Muscle layer of duodenum (tissue), 2 donors: ENCODE results near the gene NRP2.

Experiments used
- H3K27ac ChIP-seq: one replicate; pipeline ENCODE4 v1.7.0; 2013; ENCODE audit warnings: mild to moderate bottlenecking, low read length
- H3K27me3 ChIP-seq: one replicate; pipeline ENCODE4 v1.7.0; 2013; ENCODE audit warnings: low read depth, mild to moderate bottlenecking, control low read depth, low read length
- H3K36me3 ChIP-seq, 2 donors: one replicate each; pipeline ENCODE4 v1.7.0; 2013; ENCODE audit warnings: low read length in 2 of 2, control low read depth in 1 of 2, mild to moderate bottlenecking in 1 of 2; ENCODE audit not compliant: insufficient read depth in 2 of 2, control insufficient read depth in 1 of 2
- H3K4me1 ChIP-seq, 2 donors: one replicate each; pipeline ENCODE4 v1.7.0; 2013; ENCODE audit warnings: low read length in 2 of 2, mild to moderate bottlenecking in 2 of 2, control low read depth in 1 of 2, moderate library complexity in 1 of 2; ENCODE audit not compliant: insufficient read depth in 2 of 2, control insufficient read depth in 1 of 2
- H3K4me3 ChIP-seq, 2 donors: one replicate each; pipeline ENCODE4 v1.7.0; 2013; ENCODE audit warnings: low read length in 2 of 2, low read depth in 1 of 2, mild to moderate bottlenecking in 1 of 2
- H3K9me3 ChIP-seq, 2 donors: one replicate each; pipeline ENCODE4 v1.7.0; 2013; ENCODE audit warnings: low read length in 2 of 2, control low read depth in 1 of 2, mild to moderate bottlenecking in 1 of 2; ENCODE audit not compliant: control insufficient read depth in 1 of 2
- donor health status: healthy.

The NRP2 gene

DNA sequence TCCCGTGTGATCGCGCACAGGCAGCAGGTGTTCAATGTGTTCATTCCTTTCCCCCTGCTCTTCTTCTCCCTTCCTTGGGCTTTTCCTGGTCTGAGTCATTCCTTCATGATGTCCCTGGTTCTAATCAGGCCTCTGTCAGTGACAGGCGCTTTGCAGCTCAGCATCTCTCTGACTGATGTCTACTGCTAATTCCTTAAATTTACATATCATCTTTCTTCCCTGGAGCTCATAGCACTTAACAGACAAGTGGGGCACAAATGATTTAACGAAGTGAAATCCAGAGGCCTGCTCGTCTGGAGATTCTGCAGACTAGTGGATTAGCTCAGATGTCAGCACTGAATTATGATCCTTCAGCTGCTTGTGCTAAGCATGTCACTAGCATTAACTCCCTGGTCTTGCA lies 77.9 kb downstream of the NRP2 start:
- peaks cover 4 to 63% of the 10 kb centered on the region in 2 donors for H3K4me1 ChIP-seq
- H3K27ac ChIP-seq: peak overlapping the region; percentile 65
- H3K36me3 ChIP-seq: peaks cover 3 to 13% of the 10 kb centered on the region in 2 donors
- H3K9me3 ChIP-seq: no peaks in the 10 kb centered on the region
- no peaks in the 10 kb centered on the region for H3K27me3 ChIP-seq
- H3K4me3 ChIP-seq: no peak overlapping the region

DNA sequence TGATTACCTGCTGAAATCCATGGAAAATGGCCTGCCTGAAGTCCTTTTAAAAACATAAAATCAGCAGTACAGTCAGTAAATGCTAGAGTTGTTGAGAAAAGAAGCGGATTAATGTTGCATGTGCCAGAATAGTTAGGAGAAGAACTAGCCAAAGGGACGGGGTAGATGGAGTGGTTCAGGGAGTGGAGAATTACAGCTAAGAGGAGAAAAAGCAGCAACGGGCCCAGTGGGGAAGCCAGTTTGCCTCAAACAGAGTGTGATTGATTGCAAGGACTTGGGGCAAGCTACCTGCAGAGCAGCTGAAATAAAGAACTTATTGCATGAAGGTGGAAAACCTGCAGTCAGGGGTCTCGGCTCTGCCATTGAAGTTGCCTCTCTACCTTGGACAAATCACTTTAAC lies 79.1 kb downstream of the NRP2 start:
- Histone ChIP-seq H3K4me1 (peaks cover 0 to 65% of the 10 kb centered on the region in 2 donors), H3K9me3 (no peaks in the 10 kb centered on the region), H3K27me3 (no peaks in the 10 kb centered on the region), H3K4me3 (no peak overlapping the region), H3K36me3 (peaks cover 8 to 14% of the 10 kb centered on the region in 2 donors), H3K27ac (no peak overlapping the region)

DNA sequence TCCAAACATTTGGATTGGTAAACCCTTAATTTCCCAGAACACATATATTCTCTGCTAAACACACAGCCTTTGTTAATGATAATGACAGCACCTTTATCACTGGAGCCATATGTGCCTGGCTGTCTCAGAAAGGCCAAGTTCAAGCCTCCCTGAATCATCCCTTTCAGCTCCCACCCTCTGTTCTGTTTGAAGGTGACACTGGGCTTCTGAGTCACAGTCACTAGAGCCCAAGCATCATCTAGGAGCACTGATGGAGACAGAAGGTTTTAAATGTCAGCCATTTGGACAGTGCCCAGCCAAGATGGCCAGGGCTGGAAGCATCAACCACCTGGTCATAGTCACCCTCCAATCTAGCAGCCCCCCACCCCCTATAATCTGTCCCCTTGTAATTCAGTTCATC lies 80.6 kb downstream of the NRP2 start:
- Histone ChIP-seq H3K27ac (peak overlapping the region; percentile 71), H3K36me3 (peaks cover 14 to 19% of the 10 kb centered on the region in 2 donors), H3K4me1 (peaks cover 5 to 70% of the 10 kb centered on the region in 2 donors), H3K27me3 (no peaks in the 10 kb centered on the region), H3K9me3 (no peaks in the 10 kb centered on the region), H3K4me3 (peak overlapping the region in 1 of 2 donors; percentile 47)

DNA sequence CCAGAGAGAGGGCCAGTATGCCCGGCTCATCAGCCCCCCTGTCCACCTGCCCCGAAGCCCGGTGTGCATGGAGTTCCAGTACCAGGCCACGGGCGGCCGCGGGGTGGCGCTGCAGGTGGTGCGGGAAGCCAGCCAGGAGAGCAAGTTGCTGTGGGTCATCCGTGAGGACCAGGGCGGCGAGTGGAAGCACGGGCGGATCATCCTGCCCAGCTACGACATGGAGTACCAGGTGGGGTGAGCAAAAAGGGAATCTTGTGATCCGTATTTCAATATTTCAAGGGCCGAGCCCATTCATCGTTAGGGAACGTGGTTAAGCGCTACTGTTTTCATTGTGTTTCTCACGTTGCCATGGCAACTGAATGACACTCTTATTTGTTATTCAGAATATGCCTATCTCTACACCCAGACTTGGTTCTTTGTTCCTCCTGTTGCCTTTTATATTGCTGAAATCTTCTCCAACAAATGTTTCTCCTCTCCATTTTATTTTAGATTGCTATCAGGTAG lies 81.5 kb downstream of the NRP2 start:
- Histone ChIP-seq H3K9me3 (no peaks in the 10 kb centered on the region), H3K36me3 (peaks cover 20 to 23% of the 10 kb centered on the region in 2 donors), H3K4me3 (peak overlapping the region in 1 of 2 donors; percentile 47), H3K27me3 (no peaks in the 10 kb centered on the region), H3K4me1 (peaks cover 5 to 78% of the 10 kb centered on the region in 2 donors), H3K27ac (peak overlapping the region; percentile 71)

DNA sequence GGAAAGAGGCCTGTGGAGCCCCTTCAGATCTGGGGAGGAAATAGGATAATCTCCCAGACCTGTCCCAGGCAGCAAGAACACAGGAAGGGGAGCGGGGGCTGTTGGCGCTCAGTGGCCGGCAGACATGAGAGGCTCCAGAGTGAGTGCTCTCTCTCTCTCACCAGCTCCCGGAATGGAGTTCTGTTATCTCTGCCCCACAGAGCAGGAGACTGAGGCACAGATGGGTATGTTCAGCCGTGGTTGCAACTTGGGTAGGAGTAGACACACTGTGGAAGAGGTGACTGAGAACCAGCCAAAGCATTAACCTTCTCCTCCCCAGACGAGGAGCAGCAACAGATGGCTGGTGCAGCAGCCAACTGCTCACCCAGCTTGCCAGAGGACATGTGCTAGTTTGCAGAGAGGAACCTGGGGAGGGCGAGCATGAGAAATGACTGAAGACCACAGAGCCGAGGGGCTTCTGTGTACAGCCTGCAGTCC lies 82.0 kb downstream of the NRP2 start:
- Histone ChIP-seq H3K4me1 (peaks cover 5 to 82% of the 10 kb centered on the region in 2 donors), H3K27ac (peak overlapping the region; percentile 71), H3K27me3 (no peaks in the 10 kb centered on the region), H3K36me3 (peaks cover 20 to 25% of the 10 kb centered on the region in 2 donors), H3K9me3 (no peaks in the 10 kb centered on the region), H3K4me3 (peak overlapping the region in 1 of 2 donors; percentile 47)

DNA sequence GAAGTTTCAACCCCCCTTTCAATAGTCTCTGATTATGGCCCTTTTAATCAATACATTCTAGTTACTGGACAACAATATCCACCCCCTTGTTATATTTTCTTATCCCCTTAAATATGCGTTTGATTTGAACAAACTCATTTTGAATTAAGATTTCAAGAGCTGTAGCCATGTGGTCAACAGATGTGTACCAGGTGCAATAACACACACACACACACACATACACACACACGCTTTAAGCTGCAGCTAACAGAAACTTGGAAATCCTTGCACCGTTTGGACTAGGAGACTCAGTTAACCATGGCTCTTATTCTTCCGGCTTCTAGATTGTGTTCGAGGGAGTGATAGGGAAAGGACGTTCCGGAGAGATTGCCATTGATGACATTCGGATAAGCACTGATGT lies 82.8 kb downstream of the NRP2 start:
- H3K4me3 ChIP-seq: no peak overlapping the region
- H3K9me3 ChIP-seq: no peaks in the 10 kb centered on the region
- no peaks in the 10 kb centered on the region for H3K27me3 ChIP-seq
- H3K36me3 ChIP-seq: peaks cover 20 to 25% of the 10 kb centered on the region in 2 donors
- peaks cover 9 to 78% of the 10 kb centered on the region in 2 donors for H3K4me1 ChIP-seq
- H3K27ac ChIP-seq: no peak overlapping the region

DNA sequence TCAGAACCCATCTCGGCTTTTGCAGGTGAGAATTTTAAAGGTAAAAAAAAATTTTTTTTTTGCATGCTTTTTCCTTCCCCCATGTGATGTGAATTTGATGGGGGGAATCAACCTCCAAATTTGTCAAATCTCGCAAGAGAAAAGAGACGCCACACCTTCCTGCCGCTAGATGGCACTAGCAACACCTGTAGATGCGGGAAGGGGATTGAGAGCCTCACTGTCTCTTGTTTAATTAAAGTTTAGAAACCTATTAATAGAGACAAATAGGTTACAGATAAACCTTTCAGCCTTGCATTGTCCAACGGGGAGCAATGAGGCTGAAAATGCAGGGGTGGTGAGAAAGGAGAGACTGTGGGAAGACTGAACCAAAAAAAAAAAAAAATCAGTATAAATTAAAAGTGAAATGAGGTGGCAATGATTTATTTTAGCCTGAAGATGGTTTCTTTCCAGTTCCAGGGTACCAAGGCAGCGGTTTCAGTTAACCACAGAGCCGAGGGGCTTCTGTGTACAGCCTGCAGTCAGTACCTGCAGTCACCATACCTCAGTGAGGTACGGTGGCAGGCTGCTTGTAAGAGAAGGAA lies 84.6 kb downstream of the NRP2 start:
- Histone ChIP-seq H3K9me3 (no peaks in the 10 kb centered on the region), H3K27ac (no peak overlapping the region), H3K36me3 (peaks cover 11 to 25% of the 10 kb centered on the region in 2 donors), H3K4me1 (peaks cover 9 to 85% of the 10 kb centered on the region in 2 donors), H3K4me3 (no peak overlapping the region), H3K27me3 (no peaks in the 10 kb centered on the region)

DNA sequence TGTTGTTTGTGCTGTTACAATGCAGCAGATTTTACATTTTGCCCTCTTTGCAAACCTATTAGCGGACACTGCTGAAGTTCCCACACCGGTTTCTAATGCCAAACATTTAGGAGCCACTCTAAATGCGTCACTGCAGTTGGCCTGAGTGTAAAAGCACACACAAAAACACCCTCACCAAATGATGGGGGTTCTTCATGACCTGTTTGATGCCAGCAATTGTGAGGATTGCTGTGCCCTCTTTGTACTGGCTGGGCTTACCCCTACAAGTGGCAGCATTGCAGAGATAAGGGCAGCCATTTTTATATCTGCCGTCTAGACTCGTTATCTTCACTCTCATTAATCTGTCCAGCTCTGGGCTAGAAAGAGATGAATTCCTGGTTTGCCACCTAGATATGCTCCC lies 85.3 kb downstream of the NRP2 start:
- H3K27me3 ChIP-seq: no peaks in the 10 kb centered on the region
- H3K4me1 ChIP-seq: peaks cover 9 to 88% of the 10 kb centered on the region in 2 donors
- H3K27ac ChIP-seq: peak overlapping the region; percentile 53
- H3K9me3 ChIP-seq: no peaks in the 10 kb centered on the region
- no peak overlapping the region for H3K4me3 ChIP-seq
- peaks cover 11 to 25% of the 10 kb centered on the region in 2 donors for H3K36me3 ChIP-seq

DNA sequence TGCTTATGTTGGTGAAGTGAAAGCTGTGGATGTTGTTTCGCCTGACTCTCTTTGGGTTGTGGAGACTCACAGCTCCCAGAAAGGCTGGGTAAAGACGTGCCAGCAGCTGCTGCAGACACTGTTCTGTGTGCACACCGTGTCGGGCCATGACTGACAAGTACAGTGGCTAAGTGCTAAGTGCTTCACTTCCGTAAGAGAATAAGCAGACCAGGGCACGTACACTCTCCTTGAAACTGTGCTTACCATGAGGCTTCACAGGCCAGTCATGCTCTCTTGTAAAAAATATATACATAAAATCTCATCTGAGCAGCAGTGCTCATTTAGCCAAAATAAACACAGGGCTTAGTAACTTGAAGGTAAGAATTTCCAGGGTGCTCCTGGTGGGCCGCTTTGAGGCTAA lies 86.0 kb downstream of the NRP2 start:
- Histone ChIP-seq H3K9me3 (no peaks in the 10 kb centered on the region), H3K36me3 (peaks cover 11 to 25% of the 10 kb centered on the region in 2 donors), H3K27me3 (no peaks in the 10 kb centered on the region), H3K27ac (peak overlapping the region; percentile 53), H3K4me3 (no peak overlapping the region), H3K4me1 (peaks cover 9 to 88% of the 10 kb centered on the region in 2 donors)

DNA sequence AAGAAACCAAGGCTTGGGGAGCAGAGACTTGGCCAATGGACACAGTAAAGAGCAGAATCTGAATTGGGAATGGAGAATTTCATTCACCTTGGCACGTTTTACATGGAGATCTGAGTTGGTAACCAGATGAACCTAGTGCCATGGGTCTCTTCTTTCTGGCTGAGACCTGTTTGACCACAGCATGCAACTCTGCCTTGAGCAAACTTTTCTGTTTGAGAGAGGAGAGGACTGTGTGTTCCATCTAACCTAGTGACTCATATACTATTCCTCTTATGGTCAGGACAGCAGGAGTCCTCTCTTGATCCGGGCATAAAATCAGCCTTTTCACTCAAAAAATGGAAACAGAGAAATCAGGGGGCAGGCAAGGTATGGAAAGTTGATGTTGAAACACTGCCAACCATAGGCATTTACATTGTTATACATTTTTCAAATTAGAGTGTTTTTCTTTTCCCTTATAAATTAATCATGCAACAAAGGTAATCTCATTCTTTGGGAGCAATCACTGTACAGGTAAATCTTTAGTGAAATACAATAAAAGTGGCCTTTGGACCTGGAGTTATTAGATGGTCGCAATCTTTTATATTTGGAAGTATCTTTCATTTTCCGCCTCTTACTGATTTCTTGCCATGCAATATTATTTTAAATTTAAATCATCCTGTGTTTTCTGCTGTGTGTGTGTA lies 86.7 kb downstream of the NRP2 start:
- peak overlapping the region; percentile 24 for H3K27ac ChIP-seq
- H3K4me3 ChIP-seq: no peak overlapping the region
- H3K4me1 ChIP-seq: peaks cover 9 to 86% of the 10 kb centered on the region in 2 donors
- no peaks in the 10 kb centered on the region for H3K9me3 ChIP-seq
- H3K27me3 ChIP-seq: no peaks in the 10 kb centered on the region
- H3K36me3 ChIP-seq: peaks cover 11 to 25% of the 10 kb centered on the region in 2 donors

DNA sequence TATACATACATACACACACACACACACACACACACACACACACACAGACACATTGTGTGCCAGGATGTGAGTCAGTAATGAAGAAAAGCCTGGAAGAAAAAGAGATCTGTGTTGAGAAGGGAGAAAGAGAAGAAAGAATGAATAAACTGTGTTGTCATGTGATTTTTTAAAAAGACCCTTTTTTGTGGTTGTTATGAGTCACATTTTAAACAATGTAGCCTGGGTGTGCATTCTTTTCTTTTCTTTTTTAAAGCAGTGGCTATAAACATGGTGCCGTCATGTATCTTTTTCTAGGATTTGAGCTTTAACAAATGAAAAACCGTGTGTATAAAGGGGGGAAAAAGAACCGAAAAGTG lies 87.2 kb downstream of the NRP2 start:
- H3K9me3 ChIP-seq: no peaks in the 10 kb centered on the region
- no peak overlapping the region for H3K4me3 ChIP-seq
- H3K4me1 ChIP-seq: peaks cover 9 to 86% of the 10 kb centered on the region in 2 donors
- H3K27me3 ChIP-seq: no peaks in the 10 kb centered on the region
- H3K36me3 ChIP-seq: peaks cover 11 to 25% of the 10 kb centered on the region in 2 donors
- peak overlapping the region; percentile 52 for H3K27ac ChIP-seq
